ENCODE measurements around the gene AACS. TPM values are rescaled to one million over a fixed set of nuclear protein-coding genes. Genes with fewer than 3 reads are reported as not detected.

The AACS gene
- total and polyA plus RNA-seq, 2 of the 8 experiments (the other 6 are each of a cell fraction or from before 2014, with no cell fraction given): 51.9 to 52.4 TPM

GRCh38 chr12:125065021-125065918, at the start of gene AACS (continued):
- TF ChIP-seq RAD21 (IDR thresholded peaks at IDR 0.05 in 1 of 2, conservative IDR thresholded peaks at IDR 0.05 in 1 of 2; ENCODE audit: low read depth in 2 of 2, low read length in 2 of 2): 0 out of 4 replicates have a peak, but pooled peaks of 1 of the 2 experiments have one; percentile 3
- peak; percentile 56 for TF ChIP-seq POLR2AphosphoS5 (IDR thresholded peaks at IDR 0.05; ENCODE audit: low read depth, low read length)
- peak; percentile 57; the same call in 1 of the 2 replicates for TF ChIP-seq CREB1 (IDR thresholded peaks at IDR 0.05)
- 0 out of 2 replicates have a peak, but pooled peaks have one; percentile 21 for TF ChIP-seq SP1 (IDR thresholded peaks at IDR 0.05; ENCODE audit: low read depth, low read length)
- no peak for TF ChIP-seq JUND (IDR thresholded peaks at IDR 0.05; ENCODE audit: low read length)

All from H1 (cell line).